Mesenchymal stem cell (in vitro differentiated cells and primary cell): ENCODE measurements around the gene PLCB1.

Source experiments
- DNase-seq: peaks from one replicate; pipeline ENCODE4 v3.0.0-alpha.2; 2013
- H2AFZ ChIP-seq: one replicate; pipeline ENCODE4 v1.6.1; 2013; ENCODE audit warnings: low read depth, mild to moderate bottlenecking, control low read depth, inconsistent platforms, low read length, moderate library complexity
- H2AK5ac ChIP-seq: 2 replicates; pipeline ENCODE4 v1.6.1; 2013; ENCODE audit warnings: low read length, moderate library complexity, mild to moderate bottlenecking, inconsistent platforms; ENCODE audit not compliant: severe bottlenecking
- H2BK120ac ChIP-seq: one replicate; pipeline ENCODE4 v1.6.1; 2013; ENCODE audit warnings: low read depth, mild to moderate bottlenecking, inconsistent platforms, low read length, moderate library complexity
- H2BK12ac ChIP-seq, 2 experiments: one replicate each; pipeline ENCODE4 v1.6.1; 2013; ENCODE audit warnings: inconsistent platforms in 2 of 2, low read length in 2 of 2, mild to moderate bottlenecking in 2 of 2, moderate library complexity in 2 of 2, control low read depth in 1 of 2
- H2BK15ac ChIP-seq: one replicate; pipeline ENCODE4 v1.6.1; 2013; ENCODE audit warnings: mild to moderate bottlenecking, low read depth, inconsistent platforms; ENCODE audit not compliant: poor library complexity, severe bottlenecking
- H2BK5ac ChIP-seq: 2 replicates; pipeline ENCODE4 v1.6.1; 2013; ENCODE audit warnings: low read depth, mild to moderate bottlenecking, low read length, control low read depth, inconsistent platforms; ENCODE audit not compliant: poor library complexity, severe bottlenecking
- H3K14ac ChIP-seq, 2 experiments: one replicate each; pipeline ENCODE4 v1.6.1; 2013; ENCODE audit warnings: inconsistent platforms in 2 of 2, low read length in 2 of 2, control low read depth in 1 of 2, mild to moderate bottlenecking in 1 of 2, moderate library complexity in 1 of 2
- H3K18ac ChIP-seq, 2 experiments: one replicate each; pipeline ENCODE4 v1.6.1; 2013; ENCODE audit warnings: inconsistent platforms in 2 of 2, low read length in 2 of 2, control low read depth in 1 of 2, low read depth in 1 of 2, mild to moderate bottlenecking in 1 of 2
- H3K23ac ChIP-seq, 2 experiments: one replicate each; pipeline ENCODE4 v1.6.1; 2013; ENCODE audit warnings: inconsistent platforms in 2 of 2, low read length in 2 of 2, mild to moderate bottlenecking in 2 of 2, moderate library complexity in 2 of 2, control low read depth in 1 of 2
- H3K27ac ChIP-seq: 2 replicates; pipeline ENCODE4 v1.5.1; 2013; ENCODE audit warnings: mild to moderate bottlenecking, moderate library complexity, low read length, control low read depth, inconsistent platforms; ENCODE audit not compliant: poor library complexity, severe bottlenecking
- H3K27me3 ChIP-seq, 2 experiments: 2 replicates each; pipeline versions ENCODE4 v1.6.1 to v1.7.0; 2013; ENCODE audit warnings: low read length in 2 of 2, mild to moderate bottlenecking in 2 of 2, moderate library complexity in 2 of 2, control low read depth in 1 of 2, inconsistent platforms in 1 of 2; ENCODE audit not compliant: control insufficient read depth in 1 of 2, insufficient read depth in 1 of 2
- H3K36me3 ChIP-seq, 2 experiments: 2 replicates each; pipeline versions ENCODE4 v1.6.1 to v1.7.0; 2013; ENCODE audit warnings: low read length in 2 of 2, control low read depth in 1 of 2, inconsistent platforms in 1 of 2, low read depth in 1 of 2, mild to moderate bottlenecking in 1 of 2; ENCODE audit not compliant: insufficient read depth in 2 of 2, control insufficient read depth in 1 of 2
- H3K4ac ChIP-seq, 2 experiments: one replicate each; pipeline ENCODE4 v1.6.1; 2013; ENCODE audit warnings: inconsistent platforms in 2 of 2, low read length in 2 of 2, mild to moderate bottlenecking in 2 of 2, moderate library complexity in 2 of 2, control low read depth in 1 of 2, low read depth in 1 of 2
- H3K4me1 ChIP-seq: 2 replicates; pipeline ENCODE4 v1.6.1; 2013; ENCODE audit warnings: low read depth, low read length, control low read depth; ENCODE audit not compliant: control insufficient read depth, insufficient read depth
- H3K4me2 ChIP-seq: 2 replicates; pipeline ENCODE4 v1.6.1; 2013; ENCODE audit warnings: low read length, mild to moderate bottlenecking, inconsistent platforms; ENCODE audit not compliant: poor library complexity, severe bottlenecking
- H3K4me3 ChIP-seq, 2 experiments: 2 replicates each; pipeline versions ENCODE4 v1.5.1 to v1.7.0; 2013; ENCODE audit warnings: low read length in 2 of 2, mild to moderate bottlenecking in 2 of 2, control low read depth in 1 of 2, low read depth in 1 of 2; ENCODE audit not compliant: insufficient read depth in 1 of 2
- H3K79me1 ChIP-seq: replicated peaks from 2 replicates; pipeline ENCODE4 v1.6.1; 2013; ENCODE audit warnings: mild to moderate bottlenecking, control low read depth, low read length, inconsistent platforms; ENCODE audit not compliant: poor library complexity, severe bottlenecking
- H3K9ac ChIP-seq: 2 replicates; pipeline ENCODE4 v1.7.0; 2013; ENCODE audit warnings: mild to moderate bottlenecking, low read length, moderate library complexity
- H3K9me3 ChIP-seq: 2 replicates; pipeline ENCODE4 v1.7.0; 2013; ENCODE audit warnings: mild to moderate bottlenecking, low read length; ENCODE audit not compliant: control insufficient read depth
- H4K8ac ChIP-seq: one replicate; pipeline ENCODE4 v1.6.1; 2013; ENCODE audit warnings: inconsistent platforms, mild to moderate bottlenecking, low read length, moderate library complexity
- H4K91ac ChIP-seq: one replicate; pipeline ENCODE4 v1.6.1; 2013; ENCODE audit warnings: mild to moderate bottlenecking, low read length, inconsistent platforms
- WGBS: methylation state at CpG from one replicate; pipeline ENCODE4 v1.1.7; 2013; ENCODE audit warnings: mixed read lengths; 5-methylcytosine and 5-hydroxymethylcytosine counted together

The PLCB1 gene

DNA sequence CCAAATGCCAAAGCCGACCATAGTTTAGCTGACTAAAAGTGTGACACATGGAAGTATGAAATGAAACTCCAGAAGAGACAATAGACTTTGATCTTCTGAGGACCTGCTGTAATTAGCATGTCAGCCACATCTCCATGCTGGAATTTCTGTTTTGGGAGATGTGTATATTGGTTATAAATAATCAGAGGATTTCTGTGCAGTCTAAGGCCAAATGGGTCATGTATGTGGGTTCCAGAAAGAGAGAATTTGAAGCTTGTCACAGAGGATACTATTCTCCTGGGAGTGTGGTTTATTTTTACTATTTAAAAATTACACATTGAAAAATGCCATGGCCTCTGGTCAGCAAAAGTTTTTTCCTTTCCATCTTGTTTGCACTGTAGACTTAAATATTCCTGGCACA, 531.4 kb downstream of the PLCB1 start:
- no peak overlapping the region for H2BK120ac ChIP-seq
- no peak for DNase-seq
- H3K4me1 ChIP-seq, result no peaks in the 10 kb centered on the region
- H3K14ac ChIP-seq, result no peak overlapping the region
- no peak overlapping the region for H3K27ac ChIP-seq
- H3K18ac ChIP-seq, result no peak overlapping the region
- H2BK15ac ChIP-seq, result no peak overlapping the region
- no peak overlapping the region for H2BK5ac ChIP-seq
- H3K79me1 ChIP-seq, result no peaks in the 10 kb centered on the region
- H2AK5ac ChIP-seq, result no peak overlapping the region
- H3K27me3 ChIP-seq, result no peaks in the 10 kb centered on the region
- H3K4ac ChIP-seq, result no peak overlapping the region
- H3K23ac ChIP-seq, result no peak overlapping the region
- no peak overlapping the region for H3K4me3 ChIP-seq
- no peak overlapping the region for H2BK12ac ChIP-seq
- H3K9ac ChIP-seq, result no peak overlapping the region
- no peaks in the 10 kb centered on the region for H3K9me3 ChIP-seq
- H4K91ac ChIP-seq, result no peak overlapping the region
- no peak overlapping the region for H3K4me2 ChIP-seq
- H2AFZ ChIP-seq, result no peak overlapping the region
- no peak overlapping the region for H4K8ac ChIP-seq
- peaks cover 0 to 10% of the 10 kb centered on the region in 2 experiments for H3K36me3 ChIP-seq
- WGBS, result 97% methylated on average over 1 of the region's 1 CpG

DNA sequence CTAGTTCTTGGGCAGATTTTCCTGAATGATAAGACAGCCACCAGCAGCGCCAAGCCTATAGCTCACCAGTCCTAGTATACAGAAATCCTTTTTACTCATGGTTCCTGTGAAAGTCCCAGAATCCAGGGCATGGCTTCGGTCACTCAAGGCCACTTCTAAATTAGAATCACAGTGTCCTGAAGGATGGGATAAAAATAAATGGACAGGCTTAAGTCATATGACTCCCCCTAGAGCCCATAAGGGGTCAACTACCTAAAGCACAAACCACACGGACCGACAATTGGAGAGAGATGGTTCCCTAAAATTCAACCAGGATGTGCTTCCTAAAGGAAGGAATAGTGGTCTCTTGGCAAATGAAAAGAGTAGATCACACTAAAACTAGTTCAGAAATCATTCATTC, 532.7 kb downstream of the PLCB1 start:
- WGBS, result 80% methylated on average over 2 of the region's 4 CpGs

DNA sequence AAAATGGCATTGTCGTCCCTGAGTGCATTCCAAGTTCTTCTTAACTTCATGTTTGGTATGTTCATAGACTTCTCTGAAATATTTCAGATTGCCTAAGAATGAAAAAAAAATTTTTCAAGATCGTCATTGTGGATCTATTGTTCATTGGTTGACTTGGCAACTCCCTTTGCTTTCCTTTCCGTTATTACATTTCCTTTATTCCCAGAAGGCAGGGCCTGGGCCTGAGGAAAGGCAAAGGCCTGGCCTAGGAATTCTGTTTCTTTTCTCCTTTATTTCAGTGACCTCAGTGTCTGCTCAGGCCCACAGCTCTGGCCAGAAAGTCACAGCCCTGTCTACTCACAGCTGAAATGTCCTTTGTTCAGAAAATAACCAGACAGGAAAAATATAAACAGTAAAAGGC, 535.2 kb downstream of the PLCB1 start:
- no peak overlapping the region for H3K14ac ChIP-seq
- 91% methylated on average over 3 of the region's 3 CpGs for WGBS
- no peak overlapping the region for H2BK120ac ChIP-seq
- no peak overlapping the region for H2AK5ac ChIP-seq
- H2BK5ac ChIP-seq, result no peak overlapping the region
- no peaks in the 10 kb centered on the region for H3K79me1 ChIP-seq
- no peaks in the 10 kb centered on the region for H3K9me3 ChIP-seq
- H3K9ac ChIP-seq, result peak overlapping the region; percentile 74
- H3K4me3 ChIP-seq, result no peak overlapping the region
- H3K18ac ChIP-seq, result no peak overlapping the region
- H2BK12ac ChIP-seq, result no peak overlapping the region
- no peaks in the 10 kb centered on the region for H3K27me3 ChIP-seq
- H3K4me2 ChIP-seq, result no peak overlapping the region
- no peak overlapping the region for H3K4ac ChIP-seq
- H4K8ac ChIP-seq, result no peak overlapping the region
- H3K36me3 ChIP-seq, result peaks cover 0 to 3% of the 10 kb centered on the region in 2 experiments
- H3K4me1 ChIP-seq, result no peaks in the 10 kb centered on the region
- no peak overlapping the region for H2BK15ac ChIP-seq
- H3K23ac ChIP-seq, result no peak overlapping the region
- H2AFZ ChIP-seq, result no peak overlapping the region
- DNase-seq, result no peak
- no peak overlapping the region for H4K91ac ChIP-seq
- H3K27ac ChIP-seq, result no peak overlapping the region

More for the DNA sequence above, 532.7 kb downstream of the PLCB1 start:
- no peak overlapping the region for H3K14ac ChIP-seq
- no peak overlapping the region for H3K4me2 ChIP-seq
- no peak overlapping the region for H2BK120ac ChIP-seq
- no peaks in the 10 kb centered on the region for H3K4me1 ChIP-seq
- no peak overlapping the region for H3K4ac ChIP-seq
- no peak overlapping the region for H2AFZ ChIP-seq
- H3K9ac ChIP-seq, result no peak overlapping the region
- no peaks in the 10 kb centered on the region for H3K27me3 ChIP-seq
- H4K91ac ChIP-seq, result no peak overlapping the region
- no peak overlapping the region for H2BK12ac ChIP-seq
- peaks cover 0 to 13% of the 10 kb centered on the region in 2 experiments for H3K36me3 ChIP-seq
- H3K27ac ChIP-seq, result no peak overlapping the region
- no peak for DNase-seq
- H3K18ac ChIP-seq, result no peak overlapping the region
- no peaks in the 10 kb centered on the region for H3K79me1 ChIP-seq
- no peak overlapping the region for H2BK5ac ChIP-seq
- no peak overlapping the region for H4K8ac ChIP-seq
- no peak overlapping the region for H3K23ac ChIP-seq
- no peaks in the 10 kb centered on the region for H3K9me3 ChIP-seq
- H2AK5ac ChIP-seq, result no peak overlapping the region
- H2BK15ac ChIP-seq, result no peak overlapping the region
- H3K4me3 ChIP-seq, result no peak overlapping the region

DNA sequence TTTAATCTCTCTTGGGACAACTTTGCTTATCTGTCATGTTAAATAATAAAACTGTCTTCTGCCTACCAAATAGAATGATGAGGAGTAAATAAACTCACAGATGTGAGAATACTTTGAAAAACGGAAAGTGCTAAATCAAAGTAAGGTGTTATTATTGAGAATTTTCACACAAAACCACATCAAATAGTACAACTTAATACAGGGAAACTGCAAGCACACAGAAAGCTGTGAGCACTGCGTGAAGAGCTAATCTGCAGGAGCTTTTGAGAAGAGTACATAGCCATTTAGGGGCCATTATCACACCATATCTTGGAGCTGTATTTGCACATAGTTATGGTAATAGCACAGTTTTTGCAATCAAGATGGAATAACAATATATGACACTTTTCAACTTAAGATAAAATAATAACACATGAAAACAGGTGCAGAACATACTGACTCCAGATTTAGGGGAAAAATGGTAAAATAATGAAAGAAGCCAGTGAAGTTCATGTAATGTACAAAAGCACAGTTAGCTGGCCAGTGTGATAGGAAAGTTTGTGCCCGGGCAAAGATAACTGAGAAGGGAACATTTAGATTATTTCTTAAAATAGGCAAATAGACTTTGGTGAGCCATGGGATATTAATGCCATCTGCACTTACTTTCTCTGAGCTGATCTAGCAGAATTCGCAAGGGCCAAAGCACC, 538.3 kb downstream of the PLCB1 start:
- no peak overlapping the region for H3K14ac ChIP-seq
- H3K79me1 ChIP-seq, result no peaks in the 10 kb centered on the region
- no peak overlapping the region for H2BK5ac ChIP-seq
- peaks cover 0 to 6% of the 10 kb centered on the region in 2 experiments for H3K36me3 ChIP-seq
- H3K18ac ChIP-seq, result no peak overlapping the region
- H2BK12ac ChIP-seq, result no peak overlapping the region
- no peak overlapping the region for H3K23ac ChIP-seq
- no peak overlapping the region for H3K9ac ChIP-seq
- no peak for DNase-seq
- H4K8ac ChIP-seq, result no peak overlapping the region
- no peak overlapping the region for H3K27ac ChIP-seq
- WGBS, result over 99% methylated on average over 3 of the region's 4 CpGs
- no peak overlapping the region for H3K4me3 ChIP-seq
- no peak overlapping the region for H2AK5ac ChIP-seq
- no peaks in the 10 kb centered on the region for H3K27me3 ChIP-seq
- H3K9me3 ChIP-seq, result no peaks in the 10 kb centered on the region
- no peak overlapping the region for H4K91ac ChIP-seq
- H3K4me1 ChIP-seq, result no peaks in the 10 kb centered on the region
- no peak overlapping the region for H2BK120ac ChIP-seq
- H2AFZ ChIP-seq, result no peak overlapping the region
- H3K4me2 ChIP-seq, result no peak overlapping the region
- no peak overlapping the region for H2BK15ac ChIP-seq
- no peak overlapping the region for H3K4ac ChIP-seq
